HG02970 (cell line): Measurements from ENCODE around the gene TBCCD1.
"Not testable (repeated sequence)": the region's sequence is repeated elsewhere in the genome, so short reads cannot be mapped to it uniquely, and the experiment has no call there.

Source experiments
- ATAC-seq: cut with Tn5 transposase; IDR thresholded peaks from one replicate; pipeline ENCODE4 v1.9.1; 2021; ENCODE audit warnings: mild to moderate bottlenecking, moderate library complexity, moderate number of reproducible peaks; ENCODE audit not compliant: unreplicated experiment, low FRiP score

TBCCD1 gene

GRCh38 chr3:186596568-186597287, 29.6 kb upstream of the TBCCD1 start:
- no peak for ATAC-seq

GRCh38 chr3:186594591-186595113, 27.5 kb upstream of the TBCCD1 start:
- ATAC-seq: no peak

GRCh38 chr3:186593862-186594261, 26.7 kb upstream of the TBCCD1 start:
- no peak for ATAC-seq

- ATAC-seq: no peak
These were observed 25.5 kb upstream of the TBCCD1 start for GRCh38 chr3:186592682-186593081.

- ATAC-seq: no peak
These were observed 23.6 kb upstream of the TBCCD1 start for GRCh38 chr3:186590580-186591295.

- no peak for ATAC-seq
These were observed 22.9 kb upstream of the TBCCD1 start for GRCh38 chr3:186589856-186590579.

GRCh38 chr3:186589121-186589520, 22.0 kb upstream of the TBCCD1 start:
- no peak for ATAC-seq

- ATAC-seq: no peak
These were observed 21.5 kb upstream of the TBCCD1 start for GRCh38 chr3:186588632-186589031.

GRCh38 chr3:186587183-186587582, 20.0 kb upstream of the TBCCD1 start:
- ATAC-seq: no peak

GRCh38 chr3:186586245-186586644, 19.1 kb upstream of the TBCCD1 start:
- not testable (repeated sequence) for ATAC-seq

GRCh38 chr3:186583831-186584230, 16.7 kb upstream of the TBCCD1 start:
- no peak for ATAC-seq

GRCh38 chr3:186582541-186582940, 15.4 kb upstream of the TBCCD1 start:
- no peak for ATAC-seq

- ATAC-seq: no peak
These were observed 13.6 kb upstream of the TBCCD1 start for GRCh38 chr3:186580785-186581184.

- ATAC-seq: no peak
These were observed 10.4 kb upstream of the TBCCD1 start for GRCh38 chr3:186577521-186577920.

GRCh38 chr3:186571644-186572013, 4.5 kb upstream of the TBCCD1 start:
- ATAC-seq: no peak

GRCh38 chr3:186570941-186571643, 4.0 kb upstream of the TBCCD1 start:
- ATAC-seq: no peak

- peak; percentile 89 for ATAC-seq
These were observed 3.2 kb upstream of the TBCCD1 start, which contains the start of gene DNAJB11 for GRCh38 chr3:186570096-186570940. TSS of gene DNAJB11 (plus strand) at chr3:186570720. CDS start at chr3:186570898, 178 bp downstream.

- no peak for ATAC-seq
These were observed 2.6 kb upstream of the TBCCD1 start for GRCh38 chr3:186569779-186570095.

GRCh38 chr3:186569361-186569760, 2.2 kb upstream of the TBCCD1 start:
- not testable (repeated sequence) for ATAC-seq

GRCh38 chr3:186566772-186567071, 417 bp downstream of the TBCCD1 start:
- no peak for ATAC-seq
